GM10847 (cell line): Measurements from ENCODE around the gene TIAM2.

ENCODE experiments used
- POLR2A ChIP-seq: IDR thresholded peaks from 2 replicates; pipeline ENCODE4 v1.6.1; 2011; ENCODE audit not compliant: insufficient read length; ENCODE audit errors: extremely low read depth

The TIAM2 gene

DNA sequence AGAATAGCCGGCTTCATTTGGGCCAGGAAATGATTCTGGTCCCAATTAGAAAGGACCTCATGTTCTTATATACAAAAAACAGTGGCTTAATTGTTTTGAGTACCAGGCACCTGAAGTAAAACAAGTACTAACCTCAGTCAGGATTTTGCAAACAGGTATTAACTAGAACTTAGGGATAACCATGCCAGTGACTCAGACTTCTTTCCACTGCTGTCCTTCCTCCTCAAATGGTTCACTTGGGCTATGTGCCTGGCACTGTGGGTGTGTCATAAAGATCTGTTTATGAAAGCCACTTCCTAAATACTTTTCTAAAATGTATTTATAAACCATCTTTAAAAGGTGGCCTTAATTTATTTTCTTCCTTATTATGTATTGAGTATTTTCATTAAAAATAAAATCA, 279.4 kb downstream of the TIAM2 start:
- TF ChIP-seq POLR2A = no peak

DNA sequence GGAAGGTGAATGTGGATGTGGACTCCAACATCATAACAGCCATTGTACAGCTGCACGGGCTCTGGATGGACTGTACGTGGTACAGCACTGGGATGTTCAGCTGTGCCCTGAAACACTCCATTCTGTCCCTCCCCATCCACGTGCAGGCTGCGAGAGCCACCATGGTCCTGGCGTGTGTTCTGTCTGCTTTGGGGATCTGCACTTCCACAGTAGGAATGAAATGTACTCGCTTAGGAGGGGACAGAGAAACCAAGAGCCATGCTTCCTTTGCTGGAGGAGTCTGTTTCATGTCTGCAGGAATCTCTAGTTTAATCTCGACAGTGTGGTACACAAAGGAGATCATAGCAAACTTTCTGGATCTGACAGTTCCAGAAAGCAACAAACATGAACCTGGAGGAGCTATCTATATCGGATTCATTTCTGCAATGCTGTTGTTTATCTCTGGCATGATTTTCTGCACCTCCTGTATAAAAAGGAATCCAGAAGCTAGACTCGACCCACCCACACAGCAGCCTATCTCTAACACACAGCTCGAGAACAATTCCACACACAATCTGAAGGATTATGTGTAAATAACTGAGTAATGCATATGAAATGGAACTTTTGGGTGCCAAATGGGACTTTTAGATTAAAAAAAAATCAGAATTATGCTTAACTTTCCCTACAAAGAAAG, 280.8 kb downstream of the TIAM2 start:
- TF ChIP-seq POLR2A = no peak

DNA sequence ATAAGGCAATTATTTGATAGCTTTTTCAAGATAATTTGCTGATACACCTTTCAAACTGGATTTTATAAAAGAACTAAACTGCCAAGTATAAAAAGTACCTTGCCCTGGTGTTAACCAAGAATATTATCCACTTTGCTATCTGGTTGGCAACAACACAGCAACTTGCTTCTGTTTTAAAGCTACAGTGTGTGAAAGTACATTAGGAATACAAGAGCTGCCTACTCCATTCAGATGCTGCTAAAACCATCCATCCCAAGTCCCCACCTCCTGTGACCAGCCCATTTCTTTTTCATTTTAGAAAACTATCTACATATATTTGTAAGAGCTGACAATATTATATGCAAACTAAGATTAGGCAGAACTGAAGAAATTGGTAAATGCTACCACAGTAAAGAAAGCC, 281.5 kb downstream of the TIAM2 start:
- TF ChIP-seq POLR2A = no peak

DNA sequence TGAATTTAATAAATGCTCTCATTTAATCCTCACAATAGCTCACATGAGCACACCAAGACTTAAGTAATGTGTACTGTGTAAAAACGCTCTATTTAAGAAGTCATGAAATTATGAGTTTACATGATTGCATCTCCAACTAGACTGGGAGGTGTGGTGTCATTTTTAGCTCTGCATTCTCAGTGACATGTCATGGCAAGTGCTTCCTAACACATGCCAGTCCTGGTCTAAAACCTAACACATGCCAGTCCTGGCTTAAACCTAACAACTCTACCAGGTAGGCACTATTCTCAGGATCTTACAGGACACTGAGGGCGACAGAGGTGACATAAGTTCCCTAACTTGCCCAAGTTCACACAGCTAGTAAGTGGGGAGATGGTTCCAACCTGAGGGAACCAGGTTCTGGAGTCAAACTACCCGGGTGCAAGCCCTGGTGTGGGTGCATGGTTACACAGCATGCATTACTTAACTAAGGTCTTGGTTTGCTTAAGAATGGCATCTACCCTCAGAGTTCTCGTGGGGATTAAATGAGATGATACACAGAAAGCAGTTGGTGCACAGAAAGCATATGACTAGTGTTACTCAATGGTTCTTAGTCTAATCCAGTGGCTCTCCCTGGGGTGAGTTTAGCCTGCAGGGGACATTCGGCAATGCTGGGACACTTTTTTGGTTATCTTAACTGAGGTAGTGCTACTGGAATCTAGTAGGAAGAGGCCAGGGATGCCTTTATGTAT, 283.4 kb downstream of the TIAM2 start:
- no peak for TF ChIP-seq POLR2A

DNA sequence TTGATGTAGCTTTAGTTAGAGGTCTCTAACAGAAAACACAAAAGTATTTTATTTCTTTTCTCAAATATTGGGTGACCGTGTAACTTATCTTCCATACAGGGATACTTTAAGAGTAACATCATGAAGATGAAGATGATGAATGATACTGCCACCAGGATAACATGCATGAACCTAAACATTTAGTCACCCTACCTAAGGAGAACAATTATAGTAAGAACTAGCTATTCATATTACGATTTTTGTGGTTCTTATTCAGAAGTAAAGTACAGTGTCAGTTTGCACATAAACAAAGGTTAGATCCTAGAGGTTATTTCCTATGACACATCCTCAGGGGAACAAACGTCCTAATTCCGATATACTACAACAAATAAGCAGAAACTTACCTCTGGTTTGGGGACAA, 289.7 kb downstream of the TIAM2 start:
- TF ChIP-seq POLR2A = no peak

DNA sequence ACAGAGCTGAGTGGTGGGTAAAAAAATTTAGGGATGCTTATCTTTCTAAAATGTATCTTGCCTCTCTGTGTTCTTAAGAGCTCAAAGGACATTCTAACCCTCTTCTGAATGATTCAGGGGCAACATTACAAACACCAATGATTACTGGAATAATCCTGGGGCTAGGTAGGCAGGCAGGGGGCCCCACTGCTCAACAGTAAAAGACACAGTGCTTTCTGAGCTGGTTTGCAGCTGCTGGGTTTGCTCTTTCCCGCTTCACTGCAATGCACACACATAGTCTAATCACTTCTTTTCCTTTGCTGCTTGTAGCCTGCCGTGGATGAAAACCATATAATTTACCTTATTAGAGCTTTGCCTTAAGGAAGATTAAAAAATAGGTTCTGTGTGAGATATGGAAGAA, 292.6 kb downstream of the TIAM2 start:
- TF ChIP-seq POLR2A = no peak

DNA sequence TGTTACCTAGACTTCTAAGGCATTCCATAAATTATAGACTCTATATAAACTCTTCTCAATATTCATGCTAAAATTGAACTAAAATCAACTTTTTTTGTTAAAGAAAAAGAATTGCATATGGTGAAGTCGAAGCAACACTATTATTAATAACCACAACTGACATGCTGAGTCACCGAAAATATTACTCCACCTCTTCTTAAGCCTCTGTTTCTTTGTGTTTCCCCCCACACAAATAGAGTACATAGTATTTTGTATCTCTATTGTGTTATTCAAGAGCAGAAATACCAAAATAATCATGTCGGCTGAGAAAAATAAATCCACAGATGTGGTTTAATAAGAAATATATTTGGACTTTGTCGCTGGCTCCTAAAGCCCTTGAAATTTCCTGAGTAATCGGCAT, 295.4 kb downstream of the TIAM2 start:
- no peak for TF ChIP-seq POLR2A

DNA sequence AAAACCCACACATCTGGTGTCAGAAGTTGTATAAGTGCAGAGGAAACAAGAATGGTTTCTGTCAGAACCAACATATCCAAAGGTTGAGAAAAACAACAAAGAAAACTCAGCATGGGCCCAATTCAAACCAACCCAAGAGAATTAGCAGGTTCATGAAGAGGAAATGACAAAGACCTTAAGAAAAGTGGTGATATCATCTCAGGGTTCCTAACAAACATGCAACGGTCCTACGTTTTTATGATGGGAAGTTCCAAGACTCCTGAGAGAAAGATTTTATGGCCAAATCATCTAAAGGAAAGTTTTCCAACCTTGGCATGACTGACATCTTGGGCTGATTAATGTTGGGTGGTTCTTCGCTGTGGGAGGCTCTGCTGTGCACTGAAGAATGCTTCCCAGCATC, 296.2 kb downstream of the TIAM2 start:
- TF ChIP-seq POLR2A = no peak

DNA sequence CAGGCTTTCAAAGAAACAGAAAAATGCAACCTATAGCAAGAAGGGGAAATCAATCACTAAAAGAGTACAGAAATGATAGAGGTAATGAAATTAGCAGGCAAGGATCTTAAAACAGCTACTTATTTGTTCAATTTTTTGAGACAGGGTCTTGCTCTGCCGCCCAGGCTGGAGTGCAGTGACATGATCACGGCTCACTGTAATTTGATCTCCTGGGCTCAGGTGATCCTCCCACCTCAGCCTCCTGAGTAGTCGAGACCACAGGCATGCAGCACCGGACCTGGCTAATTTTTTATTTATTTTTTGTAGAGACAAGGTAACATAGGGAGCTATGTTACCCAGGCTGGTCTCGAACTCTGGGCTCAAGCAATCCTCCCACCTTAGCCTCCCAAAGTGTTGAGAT, 297.6 kb downstream of the TIAM2 start:
- TF ChIP-seq POLR2A = no peak

DNA sequence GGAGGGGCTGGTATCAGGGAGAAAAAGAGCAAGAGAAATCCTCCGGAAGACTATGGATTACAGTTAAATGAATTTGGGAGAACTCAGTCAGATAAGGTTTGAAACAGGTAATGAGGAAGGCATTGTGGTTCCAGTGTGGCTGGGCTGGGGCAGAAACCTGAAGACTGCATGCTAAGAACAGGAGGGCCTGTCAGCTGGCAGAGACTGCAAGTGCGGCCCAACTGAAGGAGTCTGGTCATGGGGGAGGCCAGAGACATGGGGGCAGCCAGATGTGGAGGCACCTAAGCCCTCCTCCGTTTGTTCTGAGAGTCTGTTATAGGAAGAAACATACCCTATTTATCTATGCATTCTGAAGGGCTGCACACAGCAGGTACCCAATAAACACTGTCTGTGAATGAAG, 302.6 kb downstream of the TIAM2 start:
- TF ChIP-seq POLR2A = no peak

DNA sequence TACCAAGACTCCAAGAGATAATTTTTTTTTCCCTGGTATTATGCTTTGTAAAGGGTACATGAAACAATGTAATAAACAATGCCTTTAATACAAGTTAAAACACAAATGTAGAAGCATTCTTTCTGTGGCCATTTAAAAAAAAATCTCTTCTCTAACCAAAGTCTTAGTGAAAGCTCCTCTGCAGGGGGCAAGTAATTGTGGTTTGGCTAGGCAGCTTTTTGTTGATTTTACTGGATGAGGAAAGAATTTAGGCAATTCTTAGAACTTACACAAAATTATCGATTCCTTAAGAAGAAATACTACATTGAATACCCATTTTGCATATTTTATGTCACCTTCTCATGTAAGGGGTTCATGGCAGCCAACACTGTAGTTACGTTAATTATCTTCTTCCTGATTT, 306.8 kb downstream of the TIAM2 start:
- no peak for TF ChIP-seq POLR2A

DNA sequence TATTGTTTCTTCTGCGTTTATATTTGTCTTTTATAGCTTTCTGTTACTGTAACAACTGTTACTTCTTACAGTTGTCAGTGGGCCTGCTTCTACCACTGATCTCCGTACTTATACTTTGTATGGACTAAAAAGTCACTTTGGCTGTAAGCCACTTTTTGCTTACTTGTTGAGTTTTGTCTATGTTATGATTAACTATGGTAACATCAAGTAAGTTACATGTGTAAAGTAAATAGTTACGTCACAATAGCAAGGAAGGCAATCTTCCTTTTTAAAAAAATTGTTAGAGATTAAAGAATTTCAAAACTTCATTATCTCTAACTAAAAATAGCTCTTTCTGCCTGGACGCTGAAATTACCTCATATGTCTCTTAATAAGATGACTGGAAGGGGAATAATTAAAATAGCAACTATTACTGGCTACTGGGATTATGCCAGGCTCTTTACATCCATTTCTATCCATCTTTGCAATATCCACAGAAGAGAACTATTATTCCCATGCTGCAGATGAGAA, 308.3 kb downstream of the TIAM2 start:
- no peak for TF ChIP-seq POLR2A

DNA sequence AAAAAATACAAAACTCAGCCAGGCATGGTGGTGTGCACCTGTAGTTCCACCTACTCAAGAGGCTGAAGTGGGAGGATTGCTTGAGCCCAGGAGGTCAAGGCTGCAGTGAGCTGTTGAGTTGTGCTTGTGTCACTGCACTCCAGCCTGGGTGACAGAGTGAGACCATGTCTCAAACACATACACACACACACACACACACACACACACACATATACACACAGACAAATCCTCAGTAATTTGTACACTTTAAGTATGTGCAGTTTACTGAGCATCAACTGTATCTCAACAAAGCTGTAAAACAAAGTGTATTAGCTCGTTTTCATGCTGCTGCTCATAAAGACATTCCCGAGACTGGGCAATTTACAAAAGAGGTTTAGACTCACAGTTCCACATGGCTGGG, 311.8 kb downstream of the TIAM2 start:
- no peak for TF ChIP-seq POLR2A
